H1 (cell line): ENCODE measurements around the gene SLC25A26. TPM values are rescaled to one million over a fixed set of nuclear protein-coding genes. Genes with fewer than 3 reads are reported as not detected.

Experiments
- CBX8 ChIP-seq: fragments of 300-800, 300-1000 bp; sonication (generic); IDR thresholded peaks from 2 replicates; pipeline ENCODE4 v1.7.1; 2016; ENCODE audit warnings: low read depth, low read length, borderline replicate concordance
- CTBP2 ChIP-seq: IDR thresholded peaks from 2 replicates; pipeline ENCODE4 v1.7.0; 2011; ENCODE audit warnings: borderline replicate concordance, mild to moderate bottlenecking, moderate library complexity, mixed read lengths, low read length; ENCODE audit not compliant: insufficient read depth, insufficient read length
- RXRA ChIP-seq: IDR thresholded peaks from 2 replicates; pipeline ENCODE4 v1.6.1; 2011; ENCODE audit warnings: low read depth, mild to moderate bottlenecking, low read length, moderate library complexity; ENCODE audit not compliant: insufficient read depth
- polyA plus RNA-seq, 7 experiments: library from polyadenylated mRNA; depleted of rRNA in 3 of 7; stranded (reverse) in 5 of 7; unstranded in 2 of 7; fragments of >200 nt in 5 of 7; fragments of 200-250 nt in 2 of 7; gene quantifications; 1 replicate in 5 of 7; 2 replicates in 1 of 7; 4 replicates in 1 of 7; pipeline versions ENCODE4 v1.2.1 to v1.2.3, GENCODE V29; 2011 to 2013; ENCODE audit warnings: missing spikeins in 2 of 7, mixed read lengths in 2 of 7
- total RNA-seq: library from RNA; stranded (reverse); fragmentation: NEBNext Ultra II Directional; extraction: Animal tissue kit (Norgen Biotek cat#: 25700); gene quantifications from 2 replicates; pipeline ENCODE4 v1.2.1, GENCODE V29; 2021

Gene SLC25A26
- total and polyA plus RNA-seq, 2 of the 8 experiments (the other 6 are each of a cell fraction or from before 2014, with no cell fraction given), result 30.0 to 37.0 TPM

- TF ChIP-seq CTBP2, result no peak
- TF ChIP-seq CBX8, result no peak
- no peak for TF ChIP-seq RXRA
Observed at GRCh38 chr3:66241466-66241865, 20.7 kb downstream of the SLC25A26 start (continued).
